HG03469 (cell line): ENCODE data around the gene ANXA2.

Experiments used
- ATAC-seq: cut with Tn5 transposase; IDR thresholded peaks from one replicate; pipeline ENCODE4 v1.9.1; 2021; ENCODE audit warnings: mild to moderate bottlenecking, moderate library complexity, moderate number of reproducible peaks; ENCODE audit not compliant: unreplicated experiment

The ANXA2 gene

GRCh38 chr15:60315878-60316277 is 81.9 kb downstream of the ANXA2 start:
- no peak for ATAC-seq

- no peak for ATAC-seq
Observed at GRCh38 chr15:60313906-60314305, 83.9 kb downstream of the ANXA2 start.

GRCh38 chr15:60307034-60307433 is 90.8 kb downstream of the ANXA2 start:
- ATAC-seq, result no peak

GRCh38 chr15:60301024-60301423 is 96.8 kb downstream of the ANXA2 start:
- ATAC-seq, result no peak

- no peak for ATAC-seq
Observed at GRCh38 chr15:60299452-60300047, 98.2 kb downstream of the ANXA2 start.
